ENCODE measurements around the gene SLC7A10. TPM values are rescaled to one million over a fixed set of nuclear protein-coding genes. Genes with fewer than 3 reads are reported as not detected.
"Not testable (repeated sequence)": the region's sequence is repeated elsewhere in the genome, so short reads cannot be mapped to it uniquely, and the experiment has no call there.

SLC7A10 gene
- total RNA-seq, 1 donor from 2014 or later, result 1.1 TPM

DNA sequence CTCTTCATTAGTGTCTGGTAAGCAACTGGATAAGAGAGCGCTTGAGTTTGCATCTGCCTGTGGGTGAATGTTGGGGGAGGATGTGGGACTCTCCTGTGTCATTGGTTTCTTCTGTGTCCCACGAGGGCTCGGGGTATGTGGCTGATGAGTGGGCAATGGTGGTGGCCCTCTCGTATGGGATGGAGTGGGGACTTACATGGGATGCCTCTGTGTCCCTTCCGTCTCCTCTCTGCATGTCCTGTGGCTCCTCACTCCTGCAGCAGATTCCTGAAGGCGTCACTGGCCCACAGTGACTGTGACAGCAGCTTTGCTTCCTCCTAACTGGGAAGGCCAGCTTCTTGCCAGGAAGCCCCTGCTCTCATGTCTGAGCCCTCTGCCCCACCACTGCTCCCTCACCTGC, 34.1 kb downstream of the SLC7A10 start:
- Histone ChIP-seq H3K27me3 (no peaks in the 10 kb centered on the region), H3K4me1 (peaks cover 6% of the 10 kb centered on the region), H3K36me3 (no peaks in the 10 kb centered on the region), H3K9me3 (no peaks in the 10 kb centered on the region), H3K27ac (no peak overlapping the region), H3K4me3 (no peak overlapping the region)
- TF ChIP-seq, protein P1, sequence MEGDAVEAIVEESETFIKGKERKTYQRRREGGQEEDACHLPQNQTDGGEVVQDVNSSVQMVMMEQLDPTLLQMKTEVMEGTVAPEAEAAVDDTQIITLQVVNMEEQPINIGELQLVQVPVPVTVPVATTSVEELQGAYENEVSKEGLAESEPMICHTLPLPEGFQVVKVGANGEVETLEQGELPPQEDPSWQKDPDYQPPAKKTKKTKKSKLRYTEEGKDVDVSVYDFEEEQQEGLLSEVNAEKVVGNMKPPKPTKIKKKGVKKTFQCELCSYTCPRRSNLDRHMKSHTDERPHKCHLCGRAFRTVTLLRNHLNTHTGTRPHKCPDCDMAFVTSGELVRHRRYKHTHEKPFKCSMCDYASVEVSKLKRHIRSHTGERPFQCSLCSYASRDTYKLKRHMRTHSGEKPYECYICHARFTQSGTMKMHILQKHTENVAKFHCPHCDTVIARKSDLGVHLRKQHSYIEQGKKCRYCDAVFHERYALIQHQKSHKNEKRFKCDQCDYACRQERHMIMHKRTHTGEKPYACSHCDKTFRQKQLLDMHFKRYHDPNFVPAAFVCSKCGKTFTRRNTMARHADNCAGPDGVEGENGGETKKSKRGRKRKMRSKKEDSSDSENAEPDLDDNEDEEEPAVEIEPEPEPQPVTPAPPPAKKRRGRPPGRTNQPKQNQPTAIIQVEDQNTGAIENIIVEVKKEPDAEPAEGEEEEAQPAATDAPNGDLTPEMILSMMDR (IDR thresholded peaks at IDR 0.05), result no peak
- ATAC-seq (no peak), DNase-seq (peak; percentile 46)
- intact Hi-C loops (cut with DNase I), result no loop called here

DNA sequence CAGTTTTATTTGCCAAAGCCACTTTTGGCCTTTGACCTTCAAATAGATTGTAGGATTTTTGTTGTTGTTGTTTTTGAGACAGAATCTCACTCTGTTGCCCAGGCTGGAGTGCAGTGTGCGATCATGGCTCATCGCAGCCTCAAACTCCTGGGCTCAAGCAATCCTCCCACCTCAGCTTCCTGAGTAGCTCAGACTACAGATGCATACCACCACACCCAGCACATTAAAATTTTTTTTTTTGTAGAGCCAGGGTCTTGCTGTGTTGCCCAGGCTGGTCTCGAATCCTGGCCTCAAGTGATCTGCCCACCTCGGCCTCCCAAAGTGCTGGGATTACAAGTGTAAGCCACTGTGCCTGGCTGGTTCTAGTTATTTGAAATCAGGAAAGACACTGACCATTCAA, 34.6 kb downstream of the SLC7A10 start:
- ATAC-seq; intact Hi-C loops (cut with DNase I): not testable (repeated sequence)

DNA sequence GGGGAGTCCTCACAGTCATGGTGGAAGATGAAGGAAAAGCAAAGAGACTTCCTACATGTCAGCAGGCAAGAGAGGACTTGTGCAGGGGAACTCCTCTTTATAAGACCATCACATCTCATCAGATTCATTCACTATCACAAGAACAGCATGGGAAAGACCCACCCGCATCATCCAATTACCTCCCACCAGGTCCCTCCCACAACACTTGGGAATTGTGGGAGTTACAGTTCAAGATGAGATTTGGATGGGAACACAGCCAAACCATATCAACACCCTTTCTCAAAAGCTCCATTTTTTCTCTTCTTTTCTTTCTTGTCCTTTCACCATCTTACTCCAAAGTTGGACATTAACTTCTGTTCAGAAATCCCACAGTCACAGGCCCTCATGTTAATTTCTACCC, 36.2 kb downstream of the SLC7A10 start:
- TF ChIP-seq, protein P1 (IDR thresholded peaks at IDR 0.05), result no peak
- H3K27me3 ChIP-seq, result no peaks in the 10 kb centered on the region
- H3K4me3 ChIP-seq, result no peak overlapping the region
- H3K27ac ChIP-seq, result no peak overlapping the region
- H3K9me3 ChIP-seq, result no peaks in the 10 kb centered on the region
- ATAC-seq (no peak), DNase-seq (no peak)
- no peaks in the 10 kb centered on the region for H3K36me3 ChIP-seq
- intact Hi-C loops (cut with DNase I), result no loop called here
- H3K4me1 ChIP-seq, result no peaks in the 10 kb centered on the region

More for the DNA sequence above, 34.6 kb downstream of the SLC7A10 start:
- H3K4me3 ChIP-seq, DNase-seq, H3K4me1 ChIP-seq, H3K27me3 ChIP-seq, H3K36me3 ChIP-seq, H3K9me3 ChIP-seq, H3K27ac ChIP-seq: not testable (repeated sequence)

DNA sequence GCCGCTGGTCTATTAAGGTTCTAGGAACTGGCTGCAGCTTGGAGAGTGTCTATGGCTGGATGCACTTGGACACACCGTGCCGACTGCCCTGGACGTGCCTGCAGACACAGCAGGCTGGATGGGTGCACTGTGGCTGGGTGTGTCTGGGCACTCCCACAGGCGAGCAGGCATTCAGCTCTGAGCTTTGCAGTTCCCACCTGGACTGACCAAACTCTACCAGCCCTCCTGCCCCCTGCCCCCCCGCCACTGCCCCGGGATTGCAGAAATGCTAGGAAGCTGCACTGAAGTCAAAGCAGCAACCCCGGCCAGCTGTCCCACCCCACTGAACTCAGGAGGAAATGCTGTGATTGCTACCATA, 38.5 kb downstream of the SLC7A10 start:
- H3K4me3 ChIP-seq, result no peak overlapping the region
- DNase-seq, result peak; percentile 59
- intact Hi-C loops (cut with DNase I), result no loop called here

DNA sequence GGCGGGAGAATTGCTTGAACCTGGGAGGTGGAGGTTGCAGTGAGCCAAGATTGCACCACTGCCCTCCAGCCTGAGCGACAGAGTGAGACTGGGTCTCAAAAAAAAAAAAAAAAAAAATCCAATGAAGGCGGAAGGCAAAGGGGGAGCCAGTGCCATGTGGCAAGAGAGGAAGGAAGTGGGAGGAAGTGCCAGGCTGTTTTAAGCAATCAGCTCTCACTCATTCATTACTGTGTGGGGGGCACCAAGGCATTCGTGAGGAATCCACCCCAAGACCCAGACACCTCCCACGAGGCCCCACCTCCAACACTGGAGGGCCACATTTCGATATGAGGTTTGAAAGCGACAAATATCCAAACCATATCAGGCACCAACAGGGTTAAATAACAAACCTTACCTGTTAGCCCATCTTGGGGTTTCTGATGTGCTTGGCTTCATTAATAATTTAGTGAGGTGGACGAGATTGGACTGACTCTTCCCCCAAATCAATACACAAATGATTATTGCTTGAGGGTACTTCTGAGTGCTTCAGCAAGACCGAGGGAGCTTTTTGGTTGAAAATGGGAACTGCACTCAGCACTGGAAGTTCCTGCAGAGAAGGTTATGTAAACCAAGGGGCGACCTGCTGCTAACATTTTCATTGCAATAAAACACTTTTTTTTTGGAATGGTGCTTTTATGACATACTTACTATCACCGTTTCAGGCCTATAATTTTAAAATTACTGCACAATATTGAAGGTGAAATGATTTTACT, 39.0 kb downstream of the SLC7A10 start:
- no peak overlapping the region for H3K27ac ChIP-seq
- no peak overlapping the region for H3K4me3 ChIP-seq
- TF ChIP-seq, protein P1 (IDR thresholded peaks at IDR 0.05), result no peak
- H3K9me3 ChIP-seq, result no peaks in the 10 kb centered on the region
- no peaks in the 10 kb centered on the region for H3K36me3 ChIP-seq
- ATAC-seq, result peak; percentile 61
- intact Hi-C loops (cut with DNase I), result no loop called here
- peak; percentile 44 for DNase-seq
- H3K4me1 ChIP-seq, result no peaks in the 10 kb centered on the region
- H3K27me3 ChIP-seq, result no peaks in the 10 kb centered on the region

More for the DNA sequence above, 38.5 kb downstream of the SLC7A10 start:
- Histone ChIP-seq H3K36me3 (no peaks in the 10 kb centered on the region), H3K27me3 (no peaks in the 10 kb centered on the region), H3K4me1 (no peaks in the 10 kb centered on the region), H3K9me3 (no peaks in the 10 kb centered on the region), H3K27ac (no peak overlapping the region)
- TF ChIP-seq, protein P1 (IDR thresholded peaks at IDR 0.05), result no peak
- peak; percentile 29 for ATAC-seq

DNA sequence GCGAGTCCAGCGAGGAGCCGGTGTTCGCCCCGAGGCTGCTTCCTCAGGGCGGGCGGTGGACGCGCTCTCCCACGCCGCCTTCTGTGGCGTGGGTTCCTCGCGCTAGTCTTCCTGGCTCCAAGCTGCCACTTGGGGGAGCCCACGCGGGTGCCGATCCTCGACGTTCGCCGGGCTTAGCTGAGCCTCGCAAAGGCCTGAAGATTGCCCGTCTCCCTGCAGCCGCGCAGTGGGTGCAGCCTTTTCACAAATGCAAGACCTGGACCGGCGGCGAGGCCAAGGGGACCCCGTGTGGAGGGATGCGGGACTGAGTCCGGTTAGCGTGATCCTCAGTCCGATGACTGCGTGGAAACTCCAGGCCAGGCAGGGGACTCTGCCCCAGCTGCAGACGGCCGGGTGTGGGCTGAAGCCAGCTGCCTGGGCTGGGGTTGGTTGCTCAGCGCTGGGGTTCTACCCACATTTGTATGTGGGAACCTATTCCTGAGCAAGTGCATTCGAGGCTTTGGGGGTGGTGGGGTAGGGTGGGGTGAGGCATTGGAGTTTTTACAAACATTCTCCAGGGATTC, 48.2 kb downstream of the SLC7A10 start:
- Histone ChIP-seq H3K9me3 (no peaks in the 10 kb centered on the region), H3K4me1 (peaks cover 13% of the 10 kb centered on the region), H3K4me3 (peak overlapping the region; percentile 90), H3K36me3 (no peaks in the 10 kb centered on the region), H3K27me3 (no peaks in the 10 kb centered on the region), H3K27ac (peak overlapping the region; percentile 97)
- ATAC-seq, result no peak
- TF ChIP-seq, protein P1 (IDR thresholded peaks at IDR 0.05), result peak; percentile 65
- no peak for DNase-seq
- intact Hi-C loops (cut with DNase I), result no loop called here
